GM21825 (cell line): ENCODE results near the gene NETO2.
"Not testable (repeated sequence)": the region's sequence is repeated elsewhere in the genome, so short reads cannot be mapped to it uniquely, and the experiment has no call there.

Source experiments
- ATAC-seq: cut with Tn5 transposase; IDR thresholded peaks from one replicate; pipeline ENCODE4 v1.9.1; 2021; ENCODE audit warnings: mild to moderate bottlenecking, moderate library complexity; ENCODE audit not compliant: unreplicated experiment

The NETO2 gene

DNA sequence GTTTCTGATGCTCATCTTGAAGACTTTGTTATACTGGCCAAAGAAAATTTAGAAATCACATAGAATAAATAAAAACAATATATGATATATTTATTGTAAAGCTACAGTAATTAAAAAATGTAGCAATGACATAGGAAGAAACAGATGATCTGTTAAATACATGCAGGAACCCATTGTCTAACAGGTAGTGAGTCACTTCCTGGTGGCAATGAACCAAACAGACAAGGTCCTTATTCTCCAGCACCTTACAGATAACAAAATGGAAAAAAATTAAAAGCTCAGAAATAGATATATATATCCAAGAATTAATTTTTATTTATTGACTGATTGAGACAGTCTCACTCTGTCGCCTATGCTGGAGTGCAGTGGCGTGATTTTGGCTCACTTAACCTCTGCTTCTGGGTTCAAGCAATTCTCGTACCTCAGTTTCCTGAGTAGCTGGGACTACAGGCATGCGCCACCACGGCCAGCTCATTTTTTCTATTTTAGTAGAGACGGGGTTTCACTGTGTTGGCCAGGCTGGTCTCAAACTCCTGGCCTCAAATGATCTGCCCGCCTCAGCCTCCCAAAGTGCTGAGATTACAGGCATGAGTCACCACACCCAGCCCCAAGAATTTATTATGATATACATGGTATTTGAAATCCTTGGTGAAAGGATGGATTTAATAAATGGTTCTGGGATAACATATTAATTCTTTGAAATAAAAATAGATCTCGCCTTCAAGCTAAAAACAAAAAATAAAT lies 7.5 kb downstream of the NETO2 start:
- ATAC-seq: no peak

DNA sequence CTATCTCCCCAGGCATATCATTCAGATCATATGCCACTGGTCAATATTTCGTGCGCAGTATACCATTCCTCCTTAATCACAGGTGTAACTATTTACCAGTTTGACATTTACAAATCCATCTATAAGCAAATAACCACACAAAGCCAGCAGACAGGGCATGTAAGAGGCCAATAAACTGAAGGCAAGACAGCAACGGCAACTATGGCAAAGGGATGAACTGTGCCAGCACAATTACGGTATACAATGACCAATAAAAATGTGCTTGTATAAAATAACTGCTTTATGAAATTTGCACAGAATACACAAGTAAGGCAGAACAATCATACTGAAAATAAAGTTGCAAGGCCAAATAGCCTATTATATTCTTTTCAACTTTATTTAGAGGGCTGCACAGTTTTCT lies 9.2 kb downstream of the NETO2 start:
- no peak for ATAC-seq

GRCh38 chr16:47132308-47132707 lies 11.4 kb downstream of the NETO2 start:
- no peak for ATAC-seq

GRCh38 chr16:47129755-47130435 lies 13.8 kb downstream of the NETO2 start:
- ATAC-seq: no peak

- ATAC-seq: no peak
Observed at GRCh38 chr16:47127541-47127940, 16.2 kb downstream of the NETO2 start.

- ATAC-seq: no peak
Observed at GRCh38 chr16:47125757-47126156, 18.0 kb downstream of the NETO2 start.

DNA sequence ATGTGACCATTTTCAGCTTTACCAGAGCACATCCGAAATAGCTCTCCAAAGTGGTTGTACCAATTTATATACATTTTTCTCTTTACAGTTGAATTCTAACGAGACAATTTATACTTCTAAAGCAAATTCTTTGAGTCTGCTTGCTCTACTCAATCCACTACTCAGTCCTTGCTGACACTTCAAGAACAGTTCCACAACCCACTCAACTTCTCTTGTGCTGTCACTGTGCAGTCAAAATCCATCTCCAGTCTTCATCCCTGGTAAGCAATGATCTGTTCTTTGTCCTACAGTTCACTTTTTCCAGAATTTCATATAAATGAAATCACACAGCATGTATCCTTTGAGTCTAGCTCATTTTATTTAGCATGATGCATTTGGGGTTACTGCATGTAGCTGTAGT lies 30.6 kb downstream of the NETO2 start:
- no peak for ATAC-seq

GRCh38 chr16:47110939-47111338 lies 32.8 kb downstream of the NETO2 start:
- no peak for ATAC-seq

DNA sequence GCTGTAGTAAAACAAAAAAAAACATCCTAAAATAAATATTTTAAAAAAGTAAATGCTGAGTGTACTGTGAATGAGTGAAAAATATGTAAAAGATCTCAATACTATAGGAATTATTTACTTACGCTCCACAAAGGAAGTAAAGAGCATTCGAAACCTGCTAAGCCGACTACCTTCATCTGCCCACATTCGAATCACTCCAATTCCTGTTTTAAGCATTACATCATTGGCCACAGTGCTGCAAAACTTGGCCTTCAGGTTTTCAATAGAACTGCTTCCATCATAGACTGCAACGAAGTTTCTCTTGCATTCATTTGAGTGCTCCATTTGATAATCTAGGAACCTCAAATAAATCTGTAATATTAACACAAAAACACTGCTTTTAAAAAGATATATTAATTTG lies 34.4 kb downstream of the NETO2 start:
- no peak for ATAC-seq

DNA sequence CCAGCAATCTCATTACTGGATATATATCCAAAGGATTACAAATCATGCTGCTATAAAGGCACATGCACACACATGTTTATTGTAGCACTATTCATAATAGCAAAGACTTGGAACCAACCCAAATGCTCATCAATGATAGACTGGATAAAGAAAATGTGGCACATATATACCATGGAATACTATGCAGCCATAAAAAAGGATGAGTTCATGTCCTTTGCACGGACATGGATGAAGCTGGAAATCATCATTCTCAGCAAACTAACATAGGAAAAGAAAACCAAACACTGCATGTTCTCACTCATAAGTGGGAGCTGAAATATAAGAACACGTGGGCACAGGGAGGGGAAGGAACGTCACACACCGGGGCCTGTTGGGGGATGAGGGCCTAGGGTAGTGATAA lies 40.8 kb downstream of the NETO2 start:
- ATAC-seq: not testable (repeated sequence)

GRCh38 chr16:47097154-47097553 lies 46.6 kb downstream of the NETO2 start:
- ATAC-seq: not testable (repeated sequence)

- no peak for ATAC-seq
Observed at GRCh38 chr16:47096297-47096696, 47.4 kb downstream of the NETO2 start.

- no peak for ATAC-seq
Observed at GRCh38 chr16:47084198-47084597, 59.5 kb downstream of the NETO2 start.

GRCh38 chr16:47082099-47082865 lies 61.5 kb downstream of the NETO2 start:
- no peak for ATAC-seq

DNA sequence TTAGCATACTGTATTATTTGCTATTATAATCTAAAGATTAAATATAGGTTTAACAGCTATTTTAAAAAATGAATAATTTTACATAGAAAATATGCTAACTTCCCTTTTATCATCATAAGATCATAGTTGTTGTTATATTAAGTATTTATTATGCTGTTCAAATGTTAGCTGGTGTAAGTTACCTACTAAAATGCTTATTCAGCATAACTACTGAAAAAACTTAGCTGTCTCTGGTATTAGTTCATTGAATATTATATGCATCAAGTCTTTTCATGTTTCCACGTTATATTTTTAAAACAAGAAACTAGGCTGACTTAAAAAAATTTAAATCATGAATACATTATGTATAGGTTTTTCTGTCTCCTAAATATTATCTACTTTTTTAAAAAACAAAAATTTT lies 62.6 kb downstream of the NETO2 start:
- no peak for ATAC-seq

GRCh38 chr16:47079860-47080259 lies 63.9 kb downstream of the NETO2 start:
- no peak for ATAC-seq

- ATAC-seq: peak; percentile 48
Observed at GRCh38 chr16:47073223-47074155, 70.3 kb downstream of the NETO2 start.

DNA sequence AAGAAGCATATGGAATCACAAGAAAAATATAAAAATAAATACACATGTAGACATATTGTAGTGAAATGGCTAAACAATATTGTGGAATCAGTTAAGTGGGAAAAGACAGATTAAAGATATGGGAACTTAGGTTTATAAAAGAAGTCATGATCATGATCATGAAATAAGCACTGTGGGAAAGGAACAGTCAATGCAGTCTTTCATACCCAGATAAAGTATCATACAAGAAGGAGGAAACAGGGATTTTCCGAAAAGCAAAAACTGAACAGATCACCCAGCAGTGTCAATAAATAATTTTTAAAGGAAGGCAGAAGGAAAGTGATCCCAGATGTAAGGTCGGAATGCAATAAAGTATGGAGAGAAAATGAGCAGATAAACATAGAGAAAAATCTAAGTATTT lies 71.6 kb downstream of the NETO2 start:
- no peak for ATAC-seq

DNA sequence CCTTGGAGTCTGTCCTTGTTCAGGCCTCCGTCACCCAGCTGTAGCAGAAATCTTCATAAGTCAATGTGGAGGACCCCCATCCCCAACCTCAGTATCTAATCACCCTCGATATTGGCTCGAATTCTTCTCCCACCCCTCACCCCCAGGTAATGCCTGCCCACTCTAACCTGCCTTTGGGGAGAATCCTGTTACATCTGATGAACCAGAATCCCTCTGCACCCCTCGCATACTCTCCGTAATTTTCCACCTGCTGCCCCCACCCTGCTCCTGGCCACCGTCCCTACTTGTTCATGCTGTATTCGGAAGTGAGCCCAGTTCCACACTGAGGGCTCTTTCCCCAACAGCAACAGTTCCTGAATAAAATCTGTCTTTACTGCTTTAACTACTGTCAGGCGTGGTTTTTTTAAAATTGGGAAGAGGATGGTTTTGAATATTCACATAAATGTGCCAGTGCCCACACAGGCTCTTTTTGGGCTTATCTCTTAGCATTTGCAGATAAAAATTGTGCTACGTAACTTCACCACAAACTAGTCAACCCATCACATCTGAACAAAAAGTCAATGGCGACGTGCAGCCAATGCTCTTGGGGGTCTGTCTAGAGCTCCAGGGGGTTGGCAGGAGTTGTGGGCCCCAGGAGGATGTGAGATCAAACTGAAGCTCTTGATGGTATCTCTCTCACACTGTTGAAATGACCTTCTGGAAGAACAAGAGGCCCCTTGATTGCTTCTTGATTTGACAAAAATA lies 73.7 kb downstream of the NETO2 start:
- no peak for ATAC-seq

DNA sequence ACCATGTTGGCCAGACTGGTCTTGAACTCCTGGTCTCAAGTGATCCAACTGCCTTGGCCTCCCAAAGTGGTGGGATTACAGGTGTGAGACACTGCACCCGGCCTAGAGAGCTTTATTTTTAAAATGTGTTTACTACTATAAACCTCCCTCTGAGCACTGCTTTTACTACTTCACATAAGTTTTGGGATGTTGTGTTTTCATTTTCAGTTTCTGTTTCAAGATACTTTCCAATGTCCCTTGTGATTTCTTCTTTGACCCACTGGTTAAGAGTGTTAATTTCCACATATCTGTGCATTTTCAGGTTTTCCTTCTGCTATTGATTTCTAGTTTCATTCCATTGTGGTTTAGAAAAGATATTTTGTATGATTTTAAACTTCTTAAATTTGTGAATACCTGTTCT lies 74.4 kb downstream of the NETO2 start:
- no peak for ATAC-seq
